ENCODE results near the gene PSME4. TPM values are rescaled to one million over a fixed set of nuclear protein-coding genes. Genes with fewer than 3 reads are reported as not detected.
"Not testable (repeated sequence)": the region's sequence is repeated elsewhere in the genome, so short reads cannot be mapped to it uniquely, and the experiment has no call there.

PSME4 gene
- total RNA-seq, 1 donor, result 43.9 TPM

- no peak for DNase-seq (ENCODE audit: low read depth)
- H3K4me3 ChIP-seq (ENCODE audit: low read depth, low read length), result no peak overlapping the region
- TF ChIP-seq CTCF (IDR thresholded peaks at IDR 0.05; ENCODE audit: insufficient read depth, low read length), result no peak
Observed at GRCh38 chr2:53843595-53843994, 127.2 kb downstream of the PSME4 start.

- TF ChIP-seq CTCF (IDR thresholded peaks at IDR 0.05; ENCODE audit: insufficient read depth, low read length), result no peak
- no peak overlapping the region for H3K4me3 ChIP-seq (ENCODE audit: low read depth, low read length)
- no peak for DNase-seq (ENCODE audit: low read depth)
Observed at GRCh38 chr2:53842891-53843290, 127.9 kb downstream of the PSME4 start.

GRCh38 chr2:53841651-53842050, 129.1 kb downstream of the PSME4 start:
- not testable (repeated sequence) for H3K4me3 ChIP-seq (ENCODE audit: low read depth, low read length); DNase-seq (ENCODE audit: low read depth)

- no peak overlapping the region for H3K4me3 ChIP-seq (ENCODE audit: low read depth, low read length)
- DNase-seq (ENCODE audit: low read depth), result no peak
- no peak for TF ChIP-seq CTCF (IDR thresholded peaks at IDR 0.05; ENCODE audit: insufficient read depth, low read length)
Observed at GRCh38 chr2:53840580-53840979, 130.2 kb downstream of the PSME4 start.

- H3K4me3 ChIP-seq (ENCODE audit: low read depth, low read length); DNase-seq (ENCODE audit: low read depth): not testable (repeated sequence)
Observed at GRCh38 chr2:53829980-53830290, 140.9 kb downstream of the PSME4 start.

GRCh38 chr2:53829273-53829979, 141.4 kb downstream of the PSME4 start:
- TF ChIP-seq CTCF (IDR thresholded peaks at IDR 0.05; ENCODE audit: insufficient read depth, low read length), result no peak
- H3K4me3 ChIP-seq (ENCODE audit: low read depth, low read length), result no peak overlapping the region
- DNase-seq (ENCODE audit: low read depth), result no peak

GRCh38 chr2:53828331-53828730, 142.5 kb downstream of the PSME4 start:
- no peak for TF ChIP-seq CTCF (IDR thresholded peaks at IDR 0.05; ENCODE audit: insufficient read depth, low read length)
- DNase-seq (ENCODE audit: low read depth), result no peak
- H3K4me3 ChIP-seq (ENCODE audit: low read depth, low read length), result no peak overlapping the region

- DNase-seq (ENCODE audit: low read depth), result no peak
- TF ChIP-seq CTCF (IDR thresholded peaks at IDR 0.05; ENCODE audit: insufficient read depth, low read length), result no peak
Observed at GRCh38 chr2:53827398-53828175, 143.2 kb downstream of the PSME4 start.

More at GRCh38 chr2:53827398-53828175, 143.2 kb downstream of the PSME4 start:
- no peak overlapping the region for H3K4me3 ChIP-seq (ENCODE audit: low read depth, low read length)

Data from fibroblast of the aortic adventitia (primary cell).